Measurements from ENCODE around the gene TFPT.
A peak's percentile ranks its signal among the peaks of the same experiment; 100 is the strongest.

Gene TFPT

DNA sequence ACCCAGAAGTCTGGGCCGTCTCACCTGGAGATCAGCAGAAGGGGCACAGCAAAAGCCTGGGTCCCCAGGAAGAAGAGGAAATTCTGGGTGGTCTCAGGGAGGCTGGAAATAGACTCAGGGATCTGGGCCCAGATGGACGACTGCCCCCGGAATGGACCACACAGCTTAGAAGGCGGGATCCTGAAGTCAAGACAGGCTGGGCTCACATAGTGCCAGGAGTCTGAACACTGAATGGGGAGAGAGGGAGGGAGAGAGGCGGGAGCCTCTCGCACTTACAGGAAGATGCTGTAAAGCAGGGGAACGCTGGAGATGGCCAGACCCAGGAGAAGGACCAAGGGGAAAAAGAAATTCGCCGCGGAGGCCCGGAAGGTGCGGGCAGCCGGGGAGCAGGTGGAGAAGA lies 45.4 kb upstream of the TFPT start:
- peaks cover 13 to 25% (median 23%) of the 10 kb centered on the region in 3 donors for H3K36me3 ChIP-seq
- peaks cover 0 to 29% of the 10 kb centered on the region in 2 donors for H3K27me3 ChIP-seq
- intact Hi-C loops (cut with DNase I; ENCODE audit: low total_unique reads), result no loop called here
- peak overlapping the region; percentile 73 to 85 for H3K27ac ChIP-seq
- DNase-seq, result no peak
- no peaks in the 10 kb centered on the region for H3K9me3 ChIP-seq
- TF ChIP-seq, protein P1, sequence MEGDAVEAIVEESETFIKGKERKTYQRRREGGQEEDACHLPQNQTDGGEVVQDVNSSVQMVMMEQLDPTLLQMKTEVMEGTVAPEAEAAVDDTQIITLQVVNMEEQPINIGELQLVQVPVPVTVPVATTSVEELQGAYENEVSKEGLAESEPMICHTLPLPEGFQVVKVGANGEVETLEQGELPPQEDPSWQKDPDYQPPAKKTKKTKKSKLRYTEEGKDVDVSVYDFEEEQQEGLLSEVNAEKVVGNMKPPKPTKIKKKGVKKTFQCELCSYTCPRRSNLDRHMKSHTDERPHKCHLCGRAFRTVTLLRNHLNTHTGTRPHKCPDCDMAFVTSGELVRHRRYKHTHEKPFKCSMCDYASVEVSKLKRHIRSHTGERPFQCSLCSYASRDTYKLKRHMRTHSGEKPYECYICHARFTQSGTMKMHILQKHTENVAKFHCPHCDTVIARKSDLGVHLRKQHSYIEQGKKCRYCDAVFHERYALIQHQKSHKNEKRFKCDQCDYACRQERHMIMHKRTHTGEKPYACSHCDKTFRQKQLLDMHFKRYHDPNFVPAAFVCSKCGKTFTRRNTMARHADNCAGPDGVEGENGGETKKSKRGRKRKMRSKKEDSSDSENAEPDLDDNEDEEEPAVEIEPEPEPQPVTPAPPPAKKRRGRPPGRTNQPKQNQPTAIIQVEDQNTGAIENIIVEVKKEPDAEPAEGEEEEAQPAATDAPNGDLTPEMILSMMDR (IDR thresholded peaks at IDR 0.05), result no peak
- H3K4me1 ChIP-seq, result peaks cover 0 to 44% (median 28%) of the 10 kb centered on the region in 4 donors
- H3K4me3 ChIP-seq, result peak overlapping the region; percentile 56 to 64

DNA sequence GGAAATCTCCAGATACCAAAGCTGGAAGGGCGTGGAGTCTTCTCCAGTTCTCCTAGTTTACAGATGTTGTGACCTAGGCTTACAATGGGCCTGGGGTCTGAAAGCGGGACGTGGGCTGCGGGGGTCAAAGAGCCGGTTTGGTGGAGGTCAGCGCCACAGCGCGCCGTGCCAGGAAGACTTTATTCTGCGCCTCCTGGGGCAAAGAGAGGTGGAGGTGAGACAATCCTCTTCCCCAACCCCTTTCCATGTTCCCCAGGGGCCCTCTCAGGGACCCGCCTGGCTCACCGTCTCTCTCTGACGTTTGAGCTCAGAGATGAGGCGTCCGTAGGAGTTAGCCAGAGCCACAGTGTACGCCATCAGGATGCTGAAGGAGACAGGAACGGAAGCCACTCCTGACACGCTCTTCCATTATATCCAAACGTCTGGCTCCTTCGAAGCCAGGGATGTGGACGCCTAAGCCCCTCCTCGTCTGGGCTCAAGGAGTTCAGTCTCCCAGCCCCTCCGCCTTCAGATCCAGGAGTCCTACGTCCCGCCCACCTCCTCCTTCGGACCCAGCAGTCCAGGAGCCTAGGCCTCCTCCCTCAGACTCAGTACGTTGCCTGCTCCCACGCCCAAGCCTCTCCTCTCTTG lies 44.8 kb upstream of the TFPT start:
- TF ChIP-seq, protein P1 (IDR thresholded peaks at IDR 0.05), result no peak
- H3K36me3 ChIP-seq, result peaks cover 18 to 31% (median 29%) of the 10 kb centered on the region in 3 donors
- H3K4me3 ChIP-seq, result peak overlapping the region; percentile 56 to 64
- H3K27ac ChIP-seq, result peak overlapping the region; percentile 73 to 85
- H3K9me3 ChIP-seq, result no peaks in the 10 kb centered on the region
- DNase-seq, result no peak
- peaks cover 0 to 44% (median 28%) of the 10 kb centered on the region in 4 donors for H3K4me1 ChIP-seq
- intact Hi-C loops (cut with DNase I; ENCODE audit: low total_unique reads), result no loop called here
- H3K27me3 ChIP-seq, result peaks cover 0 to 26% of the 10 kb centered on the region in 2 donors

DNA sequence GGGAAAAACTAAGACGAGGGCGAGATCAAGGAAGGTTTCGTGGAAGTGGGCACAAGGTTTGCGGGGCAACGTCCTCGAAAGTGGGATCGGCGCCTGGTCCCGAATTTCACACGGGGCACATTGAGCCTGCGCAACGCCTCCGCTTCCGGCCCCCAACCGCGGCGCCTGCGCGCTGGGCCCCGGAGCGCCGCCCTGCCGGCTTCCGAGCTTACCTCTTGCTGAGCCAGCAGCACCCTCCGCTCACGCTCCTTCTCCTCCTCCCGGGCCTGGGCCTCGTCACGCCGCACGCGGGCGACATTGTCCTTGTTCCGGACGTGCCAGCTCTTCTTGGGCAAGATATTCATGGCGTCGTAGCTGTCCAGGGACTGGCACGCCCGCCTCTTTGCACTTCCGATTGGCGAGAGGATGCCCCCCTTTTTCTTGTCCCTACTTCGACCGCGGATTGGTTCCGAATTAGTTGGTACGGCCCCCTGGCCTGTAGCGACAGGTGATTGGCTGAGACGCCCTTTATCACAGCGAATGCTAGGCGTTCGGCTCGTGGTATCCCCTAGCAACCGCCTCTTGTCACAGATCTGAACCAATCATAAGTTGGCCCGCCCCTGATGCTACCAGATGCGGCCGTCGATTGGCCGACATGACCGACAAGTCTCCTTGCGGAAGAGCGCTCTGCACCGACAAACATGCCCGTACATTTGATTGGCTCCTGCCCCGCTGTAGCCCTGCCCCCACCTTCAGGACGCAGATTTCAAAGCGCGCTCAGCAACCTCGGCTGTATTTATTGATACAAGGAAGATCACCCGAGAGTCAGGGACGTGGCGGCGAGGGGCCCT lies 44.1 kb upstream of the TFPT start, which contains the start of gene LENG1:
Gene LENG1 (minus strand): TSS at position 370 of the 830 bp plus-strand sequence. CDS start 26 bp downstream, at position 344.
- Histone ChIP-seq H3K27me3 (peaks cover 0 to 20% of the 10 kb centered on the region in 2 donors), H3K9me3 (no peaks in the 10 kb centered on the region), H3K4me3 (peak within 1 kb of the TSS; percentile 63 to 64), H3K36me3 (peaks cover 25 to 38% (median 36%) of the 10 kb centered on the region in 3 donors), H3K27ac (peak within 1 kb of the TSS; percentile 90 to 93), H3K4me1 (peaks cover 0 to 42% (median 28%) of the 10 kb centered on the region in 4 donors)
- intact Hi-C loops (cut with DNase I; ENCODE audit: low total_unique reads), result loop anchor here (2.0 kb wide), 1 partner anchor 23 kb away; the partner anchor contains the start of gene CNOT3
- TF ChIP-seq, protein P1 (IDR thresholded peaks at IDR 0.05), result peak; percentile 22 to 37
- DNase-seq, result peak; percentile 100

DNA sequence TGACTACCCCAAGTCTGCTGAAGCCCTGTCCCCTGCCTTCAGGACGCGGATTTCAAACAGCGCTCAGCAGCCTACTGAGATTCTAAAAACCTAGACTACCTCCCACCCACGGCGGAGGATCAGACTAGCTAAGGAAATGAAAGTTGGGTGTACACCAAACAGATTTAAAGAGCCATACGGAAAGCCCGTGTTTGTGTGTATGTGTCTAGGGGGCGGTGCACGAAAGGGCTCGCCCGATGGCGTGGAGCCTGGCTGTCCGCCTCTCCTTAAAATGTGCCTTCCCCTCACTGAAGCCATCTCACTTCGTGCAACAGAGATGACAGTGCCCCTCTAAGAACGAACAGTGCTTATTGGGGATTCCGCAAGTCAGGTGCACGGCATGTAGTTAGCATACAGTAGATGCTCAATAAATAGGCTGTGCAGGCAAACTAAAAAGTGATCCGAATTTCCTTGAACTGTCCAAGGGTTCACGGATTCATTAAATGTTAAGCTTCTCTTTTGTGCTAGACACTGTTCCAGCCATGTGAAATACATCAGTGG lies 43.4 kb upstream of the TFPT start:
- intact Hi-C loops (cut with DNase I; ENCODE audit: low total_unique reads), result loop anchor here (2.0 kb wide), 1 partner anchor 22 kb away; the partner anchor contains the start of gene CNOT3
- no peak for DNase-seq
- peaks cover 0 to 39% (median 28%) of the 10 kb centered on the region in 4 donors for H3K4me1 ChIP-seq

DNA sequence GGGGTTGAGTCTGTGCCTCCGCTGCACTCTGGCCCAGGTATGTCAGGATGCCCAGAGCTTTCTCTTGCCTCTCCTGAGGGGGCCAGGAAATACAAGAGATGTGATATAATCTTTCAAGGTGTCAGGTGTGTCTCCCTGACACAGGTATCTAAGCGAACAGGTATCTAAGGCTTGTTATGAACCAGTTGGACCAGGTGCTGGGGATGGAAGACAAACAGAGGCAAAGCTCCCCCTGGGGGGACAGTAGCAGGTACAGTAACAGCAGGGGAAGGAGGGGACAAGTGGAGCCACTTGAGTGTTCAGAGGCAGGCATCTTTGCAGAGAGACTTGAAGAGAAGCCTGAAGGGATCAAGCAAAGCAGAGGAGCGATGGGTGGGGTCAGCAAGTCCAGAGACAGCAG lies 41.5 kb upstream of the TFPT start:
- TF ChIP-seq, protein P1 (IDR thresholded peaks at IDR 0.05), result no peak
- peaks cover 45 to 64% (median 62%) of the 10 kb centered on the region in 3 donors for H3K36me3 ChIP-seq
- H3K9me3 ChIP-seq, result no peaks in the 10 kb centered on the region
- no peak overlapping the region for H3K4me3 ChIP-seq
- peaks cover 0 to 30% (median 22%) of the 10 kb centered on the region in 4 donors for H3K4me1 ChIP-seq
- H3K27me3 ChIP-seq, result no peaks in the 10 kb centered on the region
- H3K27ac ChIP-seq, result no peak overlapping the region
- intact Hi-C loops (cut with DNase I; ENCODE audit: low total_unique reads), result no loop called here
- no peak for DNase-seq

More for the DNA sequence above, 43.4 kb upstream of the TFPT start:
- TF ChIP-seq, protein P1 (IDR thresholded peaks at IDR 0.05), result no peak
- peaks cover 26 to 45% (median 43%) of the 10 kb centered on the region in 3 donors for H3K36me3 ChIP-seq
- H3K27me3 ChIP-seq, result peaks cover 0 to 14% of the 10 kb centered on the region in 2 donors
- peak overlapping the region; percentile 63 to 64 for H3K4me3 ChIP-seq
- peak overlapping the region; percentile 90 to 93 for H3K27ac ChIP-seq
- no peaks in the 10 kb centered on the region for H3K9me3 ChIP-seq
